HUES6 (cell line): ENCODE measurements around the gene TRAPPC8.

Source experiments
- H3K27ac ChIP-seq: 2 replicates; pipeline ENCODE4 v1.7.0; 2013; ENCODE audit warnings: low read depth, mild to moderate bottlenecking, low read length, inconsistent platforms
- H3K27me3 ChIP-seq: 2 replicates; pipeline ENCODE4 v1.6.1; 2013; ENCODE audit warnings: low read length; ENCODE audit not compliant: control insufficient read depth, insufficient read depth
- H3K36me3 ChIP-seq: 2 replicates; pipeline ENCODE4 v1.6.1; 2013; ENCODE audit warnings: low read length; ENCODE audit not compliant: control insufficient read depth, insufficient read depth
- H3K4me1 ChIP-seq: 2 replicates; pipeline ENCODE4 v1.6.1; 2013; ENCODE audit warnings: low read length; ENCODE audit not compliant: control insufficient read depth, insufficient read depth
- H3K4me3 ChIP-seq: 2 replicates; pipeline ENCODE4 v1.5.1; 2013; ENCODE audit warnings: low read depth, low read length
- H3K9ac ChIP-seq: one replicate; pipeline ENCODE4 v1.6.1; 2013; ENCODE audit warnings: mild to moderate bottlenecking, low read length
- H3K9me3 ChIP-seq: 2 replicates; pipeline ENCODE4 v1.6.1; 2013; ENCODE audit warnings: low read depth, low read length; ENCODE audit not compliant: control insufficient read depth, insufficient read depth

The TRAPPC8 gene

DNA sequence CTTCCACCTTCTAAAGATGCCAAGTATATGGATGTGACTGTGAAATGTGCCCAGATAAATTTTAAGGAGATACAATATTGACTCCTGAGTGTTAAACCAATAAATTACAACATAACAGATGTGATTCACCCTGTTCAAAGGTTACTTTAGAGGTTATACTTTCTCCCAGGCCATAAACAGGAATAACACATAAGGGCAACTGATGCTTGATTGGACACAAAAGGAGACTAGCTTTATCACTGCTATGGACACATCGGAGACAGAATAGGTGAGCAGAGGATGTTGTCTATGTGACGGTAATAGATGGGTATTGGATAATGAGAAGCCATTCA, 150.4 kb downstream of the TRAPPC8 start:
- Histone ChIP-seq H3K36me3 (no peaks in the 10 kb centered on the region), H3K9ac (no peak overlapping the region), H3K4me3 (no peak overlapping the region), H3K27me3 (no peaks in the 10 kb centered on the region), H3K9me3 (no peaks in the 10 kb centered on the region), H3K27ac (no peak overlapping the region), H3K4me1 (0 out of 2 replicates have a peak, but pooled peaks cover 3% of the 10 kb centered on the region)

DNA sequence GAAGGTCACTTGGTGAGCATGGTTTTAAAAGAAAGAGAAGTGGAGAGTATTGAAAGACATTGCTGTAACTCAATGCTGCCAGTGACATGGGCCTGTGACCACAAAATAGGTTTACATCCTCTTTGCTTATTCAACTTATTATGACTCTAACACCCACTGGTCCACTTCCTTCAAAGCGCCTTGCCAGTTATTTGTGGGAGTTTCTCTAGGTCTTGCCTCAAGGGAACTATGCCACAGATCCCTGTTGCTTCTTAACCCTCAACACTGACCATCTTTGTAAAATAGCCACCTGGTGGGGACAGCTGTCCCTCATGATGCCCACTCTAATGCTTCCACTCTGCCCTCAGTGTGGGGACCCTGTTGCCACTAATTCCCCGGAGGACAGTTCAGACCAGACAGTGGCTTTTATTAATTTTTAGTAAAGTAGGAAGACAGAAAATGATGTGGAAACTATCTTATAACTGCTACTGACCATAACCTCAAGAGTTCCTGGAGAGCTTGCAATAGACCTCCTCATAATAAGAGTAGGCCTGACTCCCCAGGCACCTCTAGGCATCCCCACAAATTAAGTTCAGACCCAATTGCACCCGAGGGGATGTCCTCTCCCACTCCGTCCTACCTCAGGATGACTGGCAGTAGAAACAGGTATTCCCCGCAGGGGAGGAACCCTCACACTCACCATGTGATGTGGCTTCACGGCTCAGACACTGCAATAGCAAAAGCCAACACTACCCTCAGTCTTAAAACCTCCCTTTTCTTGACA, 150.9 kb downstream of the TRAPPC8 start:
- H3K36me3 ChIP-seq, result no peaks in the 10 kb centered on the region
- no peak overlapping the region for H3K27ac ChIP-seq
- H3K4me1 ChIP-seq, result 0 out of 2 replicates have a peak, but pooled peaks cover 3% of the 10 kb centered on the region
- H3K4me3 ChIP-seq, result no peak overlapping the region
- H3K9ac ChIP-seq, result no peak overlapping the region
- H3K27me3 ChIP-seq, result no peaks in the 10 kb centered on the region
- no peaks in the 10 kb centered on the region for H3K9me3 ChIP-seq

DNA sequence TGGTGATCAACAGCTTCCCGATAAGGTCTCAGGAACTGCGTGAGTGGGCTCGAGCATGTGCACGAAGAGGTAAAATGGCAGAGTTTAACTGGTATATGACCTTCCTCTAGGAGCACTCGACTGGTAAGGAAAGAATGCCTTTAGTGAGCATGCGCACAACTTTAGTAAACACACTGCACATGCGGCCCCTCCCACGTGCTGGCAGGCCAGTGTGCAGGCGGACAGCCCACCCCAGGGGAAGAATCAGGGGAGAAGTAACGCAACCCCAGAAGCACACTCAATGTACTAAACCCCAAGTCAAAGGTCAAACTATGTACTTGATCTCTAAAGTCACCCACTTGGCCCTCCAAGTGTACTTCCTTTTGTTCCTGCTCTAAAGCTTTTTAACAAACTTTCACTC, 153.5 kb downstream of the TRAPPC8 start:
- Histone ChIP-seq H3K36me3 (no peaks in the 10 kb centered on the region), H3K9ac (no peak overlapping the region), H3K4me1 (0 out of 2 replicates have a peak, but pooled peaks cover 3% of the 10 kb centered on the region)

DNA sequence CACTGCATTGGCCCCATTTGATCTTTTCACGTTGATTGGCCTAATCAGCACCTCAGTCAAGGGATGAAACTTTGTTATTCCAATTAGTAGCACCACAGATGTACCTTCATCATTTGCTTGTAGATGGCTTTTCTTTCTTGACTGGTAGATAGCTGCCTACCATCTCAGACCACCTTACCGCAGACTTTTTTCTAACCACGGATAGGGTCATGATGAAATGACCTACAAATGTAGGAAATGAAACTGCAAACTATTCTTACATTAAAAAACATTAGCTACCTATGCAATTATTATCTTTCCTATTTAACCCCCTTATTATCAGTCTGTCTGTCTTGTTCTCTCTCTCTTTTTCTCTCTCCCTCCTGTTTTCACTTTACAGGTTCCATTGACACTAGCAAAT, 159.9 kb downstream of the TRAPPC8 start:
- no peaks in the 10 kb centered on the region for H3K27me3 ChIP-seq
- H3K27ac ChIP-seq, result no peak overlapping the region
- H3K9me3 ChIP-seq, result peaks cover 33% of the 10 kb centered on the region
- H3K4me1 ChIP-seq, result no peaks in the 10 kb centered on the region
- no peaks in the 10 kb centered on the region for H3K36me3 ChIP-seq
- no peak overlapping the region for H3K4me3 ChIP-seq
- no peak overlapping the region for H3K9ac ChIP-seq

More for the DNA sequence above, 153.5 kb downstream of the TRAPPC8 start:
- no peaks in the 10 kb centered on the region for H3K9me3 ChIP-seq
- H3K4me3 ChIP-seq, result no peak overlapping the region
- no peaks in the 10 kb centered on the region for H3K27me3 ChIP-seq
- no peak overlapping the region for H3K27ac ChIP-seq
